ENCODE measurements around the gene TRMT61B. TPM values are rescaled to one million over a fixed set of nuclear protein-coding genes. Genes with fewer than 3 reads are reported as not detected.
A peak's percentile ranks its signal among the peaks of the same experiment; 100 is the strongest.

TRMT61B gene
- total and polyA plus RNA-seq, 2 experiments from 2014 or later: 13.6 to 21.8 TPM

GRCh38 chr2:28824207-28824606 is 45.9 kb downstream of the TRMT61B start:
- H3K27ac ChIP-seq: no peak overlapping the region
- TF ChIP-seq EZH2phosphoT487 (IDR thresholded peaks at IDR 0.05; ENCODE audit: insufficient read depth, low read depth) (no peak), EZH2 (IDR thresholded peaks at IDR 0.05; ENCODE audit: insufficient read depth, poor library complexity, severe bottlenecking) (no peak)

GRCh38 chr2:28822036-28822435 is 48.1 kb downstream of the TRMT61B start:
- no peak overlapping the region for H3K4me3 ChIP-seq
- H3K4me2 ChIP-seq (ENCODE audit: unreplicated experiment): no peak overlapping the region
- no peaks in the 10 kb centered on the region for H3K4me1 ChIP-seq (ENCODE audit: insufficient read depth)
- H3F3A ChIP-seq (ENCODE audit: insufficient read depth): peaks cover 5% of the 10 kb centered on the region; the same call in 1 of the 2 replicates
- H3K9me2 ChIP-seq (ENCODE audit: insufficient read depth): no peaks in the 10 kb centered on the region
- TF ChIP-seq EZH2phosphoT487 (IDR thresholded peaks at IDR 0.05; ENCODE audit: insufficient read depth, low read depth) (no peak), EZH2 (IDR thresholded peaks at IDR 0.05; ENCODE audit: insufficient read depth, poor library complexity, severe bottlenecking) (no peak)
- no peak overlapping the region for H3K9ac ChIP-seq
- H4K20me1 ChIP-seq (ENCODE audit: insufficient read depth): no peaks in the 10 kb centered on the region
- no peak overlapping the region for H2AFZ ChIP-seq
- no peak overlapping the region for H3K27ac ChIP-seq
- in situ Hi-C loops (cut with MboI): no loop called here
- H3K79me2 ChIP-seq (ENCODE audit: insufficient read depth): no peaks in the 10 kb centered on the region
- no peak for DNase-seq
- no peaks in the 10 kb centered on the region for H3K36me3 ChIP-seq (ENCODE audit: low read depth)
- H3K27me3 ChIP-seq (replicated peaks; ENCODE audit: insufficient read depth): no peaks in the 10 kb centered on the region
- H3K9me3 ChIP-seq (ENCODE audit: low read depth): no peaks in the 10 kb centered on the region

More at GRCh38 chr2:28824207-28824606, 45.9 kb downstream of the TRMT61B start:
- Histone ChIP-seq H3K4me1 (ENCODE audit: insufficient read depth) (no peaks in the 10 kb centered on the region), H2AFZ (no peak overlapping the region), H3F3A (ENCODE audit: insufficient read depth) (peaks cover 5% of the 10 kb centered on the region; the same call in 1 of the 2 replicates), H3K9ac (no peak overlapping the region), H3K4me3 (no peak overlapping the region), H3K27me3 (replicated peaks; ENCODE audit: insufficient read depth) (no peaks in the 10 kb centered on the region), H3K79me2 (ENCODE audit: insufficient read depth) (no peaks in the 10 kb centered on the region), H3K36me3 (ENCODE audit: low read depth) (no peaks in the 10 kb centered on the region), H3K9me3 (ENCODE audit: low read depth) (no peaks in the 10 kb centered on the region), H3K9me2 (ENCODE audit: insufficient read depth) (no peaks in the 10 kb centered on the region), H3K4me2 (ENCODE audit: unreplicated experiment) (no peak overlapping the region), H4K20me1 (ENCODE audit: insufficient read depth) (no peaks in the 10 kb centered on the region)
- WGBS, 2 experiments (ENCODE audit: low coverage in 1 of 2, low lambda C conversion rate in 2 of 2, missing lambda C conversion rate in 2 of 2): 96 to 98% methylated on average over 2 of the region's 2 CpGs
- in situ Hi-C loops (cut with MboI): no loop called here
- no peak for DNase-seq

- Histone ChIP-seq H3K4me3 (no peak overlapping the region), H3K4me1 (ENCODE audit: insufficient read depth) (no peaks in the 10 kb centered on the region), H3K9me3 (ENCODE audit: low read depth) (no peaks in the 10 kb centered on the region), H3K9ac (no peak overlapping the region), H3K4me2 (ENCODE audit: unreplicated experiment) (peak overlapping the region; percentile 3), H3K9me2 (ENCODE audit: insufficient read depth) (no peaks in the 10 kb centered on the region), H2AFZ (peak overlapping the region; percentile 57; the same call in 1 of the 2 replicates), H3K79me2 (ENCODE audit: insufficient read depth) (no peaks in the 10 kb centered on the region), H3K36me3 (ENCODE audit: low read depth) (no peaks in the 10 kb centered on the region), H3K27ac (no peak overlapping the region), H3F3A (ENCODE audit: insufficient read depth) (peaks cover 5% of the 10 kb centered on the region; the same call in 1 of the 2 replicates), H3K27me3 (replicated peaks; ENCODE audit: insufficient read depth) (no peaks in the 10 kb centered on the region), H4K20me1 (ENCODE audit: insufficient read depth) (no peaks in the 10 kb centered on the region)
- DNase-seq: peak; percentile 51
- 2 to 3% methylated on average over 8 of the region's 8 CpGs for WGBS, 2 experiments (ENCODE audit: low coverage in 1 of 2, low lambda C conversion rate in 2 of 2, missing lambda C conversion rate in 2 of 2)
- no peak for TF ChIP-seq EZH2 (IDR thresholded peaks at IDR 0.05; ENCODE audit: insufficient read depth, poor library complexity, severe bottlenecking)
- TF ChIP-seq EZH2phosphoT487 (IDR thresholded peaks at IDR 0.05; ENCODE audit: insufficient read depth, low read depth): no peak
- in situ Hi-C loops (cut with MboI): no loop called here
Observed at GRCh38 chr2:28821295-28821958, 48.7 kb downstream of the TRMT61B start.

GRCh38 chr2:28818053-28818452 is 52.1 kb downstream of the TRMT61B start:
- Histone ChIP-seq H3K9me2 (ENCODE audit: insufficient read depth) (no peaks in the 10 kb centered on the region), H3K4me3 (no peak overlapping the region), H2AFZ (no peak overlapping the region), H3K27me3 (replicated peaks; ENCODE audit: insufficient read depth) (no peaks in the 10 kb centered on the region), H3K36me3 (ENCODE audit: low read depth) (no peaks in the 10 kb centered on the region), H3K4me1 (ENCODE audit: insufficient read depth) (no peaks in the 10 kb centered on the region), H3K4me2 (ENCODE audit: unreplicated experiment) (no peak overlapping the region), H3K79me2 (ENCODE audit: insufficient read depth) (no peaks in the 10 kb centered on the region), H4K20me1 (ENCODE audit: insufficient read depth) (no peaks in the 10 kb centered on the region), H3K9me3 (ENCODE audit: low read depth) (no peaks in the 10 kb centered on the region), H3K9ac (no peak overlapping the region), H3F3A (ENCODE audit: insufficient read depth) (peaks cover 5% of the 10 kb centered on the region; the same call in 1 of the 2 replicates), H3K27ac (no peak overlapping the region)
- 77% methylated on average over 3 of the region's 3 CpGs for WGBS, 2 experiments (ENCODE audit: low coverage in 1 of 2, low lambda C conversion rate in 2 of 2, missing lambda C conversion rate in 2 of 2)
- DNase-seq: no peak
- no peak for TF ChIP-seq EZH2phosphoT487 (IDR thresholded peaks at IDR 0.05; ENCODE audit: insufficient read depth, low read depth)
- no peak for TF ChIP-seq EZH2 (IDR thresholded peaks at IDR 0.05; ENCODE audit: insufficient read depth, poor library complexity, severe bottlenecking)
- in situ Hi-C loops (cut with MboI): no loop called here

Measured in GM23248 (cell line).